HEK293 (cell line): ENCODE results near the gene CASZ1.

Experiments
- CTCF ChIA-PET: fragments of 350-600 bp; formaldehyde crosslinking; extraction: SDS; loops from one replicate; lab custom pipeline; 2021; ENCODE audit warnings: antibody characterized with exemption; lab: Yijun Ruan, JAX
- POLR2A ChIA-PET: fragments of 300-600 bp; formaldehyde crosslinking; extraction: SDS; loops from one replicate; lab custom pipeline; 2020; ENCODE audit warnings: antibody characterized with exemption, inconsistent platforms; lab: Yijun Ruan, JAX
- H3K27ac ChIP-seq: fragments of 200-500 bp; sonication (Bioruptor generic); 2 replicates; pipeline ENCODE4 v1.5.1; 2014; ENCODE audit warnings: low read depth, low read length, control low read depth, inconsistent platforms; ENCODE audit errors: extremely low read depth
- H3K36me3 ChIP-seq, 2 experiments: fragments of 200-500 bp in 1 of 2; sonication (Bioruptor generic) in 1 of 2; 1 replicate in 1 of 2; 2 replicates in 1 of 2; pipeline ENCODE4 v1.5.1; 2014 to 2017; ENCODE audit warnings: inconsistent platforms in 2 of 2, low read length in 2 of 2; ENCODE audit not compliant: control insufficient read depth in 2 of 2, insufficient read depth in 1 of 2
- H3K4me1 ChIP-seq: fragments of 200-500 bp; sonication (Bioruptor generic); 2 replicates; pipeline ENCODE4 v1.5.1; 2014; ENCODE audit warnings: mild to moderate bottlenecking, low read length, inconsistent platforms; ENCODE audit not compliant: control insufficient read depth, insufficient read depth
- H3K4me3 ChIP-seq: 2 replicates; pipeline ENCODE4 v1.5.1; 2011; ENCODE audit warnings: low read depth, mild to moderate bottlenecking, control low read depth, low read length, moderate library complexity
- H3K9me3 ChIP-seq: fragments of 200-500 bp; sonication (Bioruptor generic); 2 replicates; pipeline ENCODE4 v1.5.1; 2014; ENCODE audit warnings: low read depth, low read length, inconsistent platforms; ENCODE audit not compliant: control insufficient read depth, insufficient read depth
- CTCF ChIP-seq: fragments of 450-650 bp; formaldehyde crosslinking; IDR thresholded peaks from 2 replicates; pipeline ENCODE4 v1.5.1; 2016; ENCODE audit warnings: missing biosample characterization, missing genetic modification characterization
- EGR2 ChIP-seq: fragments of 450-650 bp; formaldehyde crosslinking; IDR thresholded peaks from 2 replicates; pipeline ENCODE4 v1.5.1; 2016; ENCODE audit warnings: low read depth, missing biosample characterization, missing genetic modification characterization
- KLF16 ChIP-seq: fragments of 450-650 bp; formaldehyde crosslinking; IDR thresholded peaks from 2 replicates; pipeline ENCODE4 v1.5.1; 2017; ENCODE audit warnings: missing biosample characterization, missing genetic modification characterization
- SP2 ChIP-seq: fragments of 450-650 bp; formaldehyde crosslinking; IDR thresholded peaks from 2 replicates; pipeline ENCODE4 v1.5.1; 2016; ENCODE audit warnings: missing biosample characterization, missing genetic modification characterization
- TRIM28 ChIP-seq: IDR thresholded peaks from 2 replicates; pipeline ENCODE4 v1.6.1; 2011; ENCODE audit warnings: low read length, control low read depth, borderline replicate concordance
- WT1 ChIP-seq: fragments of 450-650 bp; formaldehyde crosslinking; IDR thresholded peaks from 2 replicates; pipeline ENCODE4 v1.5.1; 2016; ENCODE audit warnings: missing biosample characterization, missing genetic modification characterization
- ZFHX2 ChIP-seq: fragments of 450-650 bp; formaldehyde crosslinking; conservative IDR thresholded peaks from 2 replicates; pipeline ENCODE4 v1.5.1; 2016; ENCODE audit warnings: missing biosample characterization, missing genetic modification characterization
- ZFP37 ChIP-seq: fragments of 450-650 bp; formaldehyde crosslinking; IDR thresholded peaks from 2 replicates; pipeline ENCODE4 v1.5.1; 2016; ENCODE audit warnings: missing biosample characterization, missing genetic modification characterization
- ZNF112 ChIP-seq: fragments of 450-650 bp; formaldehyde crosslinking; IDR thresholded peaks from 2 replicates; pipeline ENCODE4 v1.5.0; 2017; ENCODE audit warnings: missing biosample characterization, missing genetic modification characterization
- ZNF121 ChIP-seq: fragments of 450-650 bp; formaldehyde crosslinking; IDR thresholded peaks from 2 replicates; pipeline ENCODE4 v1.5.1; 2016; ENCODE audit warnings: missing biosample characterization, missing genetic modification characterization
- ZNF214 ChIP-seq: fragments of 450-650 bp; formaldehyde crosslinking; IDR thresholded peaks from 2 replicates; pipeline ENCODE4 v1.5.1; 2017; ENCODE audit warnings: missing biosample characterization, mild to moderate bottlenecking, missing genetic modification characterization, borderline replicate concordance
- ZNF239 ChIP-seq: fragments of 450-650 bp; formaldehyde crosslinking; IDR thresholded peaks from 2 replicates; pipeline ENCODE4 v1.5.1; 2016; ENCODE audit warnings: missing biosample characterization, missing genetic modification characterization
- ZNF26 ChIP-seq: fragments of 450-650 bp; formaldehyde crosslinking; IDR thresholded peaks from 2 replicates; pipeline ENCODE4 v1.5.1; 2016; ENCODE audit warnings: missing biosample characterization, missing genetic modification characterization
- ZNF280C ChIP-seq: fragments of 450-650 bp; formaldehyde crosslinking; IDR thresholded peaks from 2 replicates; pipeline ENCODE4 v1.5.1; 2016; ENCODE audit warnings: missing biosample characterization, missing genetic modification characterization
- ZNF394 ChIP-seq: fragments of 450-650 bp; formaldehyde crosslinking; IDR thresholded peaks from 2 replicates; pipeline ENCODE4 v1.5.1; 2016; ENCODE audit warnings: missing biosample characterization, missing genetic modification characterization, mild to moderate bottlenecking, moderate library complexity, borderline replicate concordance
- ZNF404 ChIP-seq: fragments of 450-650 bp; formaldehyde crosslinking; IDR thresholded peaks from 2 replicates; pipeline ENCODE4 v1.5.1; 2017; ENCODE audit warnings: missing biosample characterization, missing genetic modification characterization
- ZNF549 ChIP-seq: fragments of 450-650 bp; IDR thresholded peaks from 2 replicates; pipeline ENCODE4 v1.5.1; 2018; ENCODE audit warnings: missing biosample characterization, missing genetic modification characterization, mild to moderate bottlenecking, inconsistent platforms, moderate library complexity
- ZNF600 ChIP-seq: fragments of 450-650 bp; formaldehyde crosslinking; IDR thresholded peaks from 2 replicates; pipeline ENCODE4 v1.5.1; 2016; ENCODE audit warnings: missing biosample characterization, missing genetic modification characterization
- ZNF624 ChIP-seq: fragments of 450-650 bp; formaldehyde crosslinking; IDR thresholded peaks from 2 replicates; pipeline ENCODE4 v1.5.1; 2017; ENCODE audit warnings: missing biosample characterization, missing genetic modification characterization
- ZNF645 ChIP-seq: fragments of 450-650 bp; formaldehyde crosslinking; IDR thresholded peaks from 2 replicates; pipeline ENCODE4; 2016; ENCODE audit warnings: missing biosample characterization, missing genetic modification characterization
- ZNF792 ChIP-seq: fragments of 450-650 bp; formaldehyde crosslinking; IDR thresholded peaks from 2 replicates; pipeline ENCODE4 v1.5.1; 2016; ENCODE audit warnings: missing biosample characterization, missing genetic modification characterization
- TF ChIP-seq, protein P1 (sequence below): fragments of 450-650 bp; formaldehyde crosslinking; IDR thresholded peaks from 2 replicates; pipeline ENCODE4 v1.5.1; 2016; ENCODE audit warnings: missing biosample characterization, missing genetic modification characterization
- TF ChIP-seq, protein P2 (sequence below): sonication (generic); formaldehyde crosslinking; IDR thresholded peaks from 2 replicates; pipeline ENCODE4 v1.8.1; 2022; ENCODE audit warnings: mild to moderate bottlenecking, moderate library complexity, missing genetic modification reagents

CASZ1 gene

DNA sequence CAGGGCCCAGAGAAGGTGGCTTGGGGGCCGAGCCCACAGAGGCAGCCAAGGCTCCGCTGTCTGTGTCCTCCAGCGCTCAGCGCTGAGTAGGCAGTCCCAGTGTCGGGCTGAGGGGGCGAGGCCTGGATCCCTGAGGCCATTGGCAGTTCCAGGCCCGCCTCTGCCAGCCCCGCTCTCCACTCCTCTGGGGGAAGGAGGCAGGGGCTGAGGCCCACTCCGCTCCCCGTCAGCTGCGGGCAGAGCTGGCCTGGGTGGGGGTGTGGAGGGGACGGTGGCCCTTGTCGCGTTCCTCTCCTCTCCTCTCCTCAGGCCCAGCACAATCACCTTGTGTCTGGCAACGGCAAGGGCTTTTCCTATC lies 132.8 kb downstream of the CASZ1 start:
- ChIA-PET CTCF (interaction anchor here (0.6 kb wide), 1 partner anchor 269 kb away, joined by 4 read pairs; no protein-coding TSS in a partner anchor), POLR2A (no interaction called here)
- Histone ChIP-seq H3K36me3 (peaks cover 0 to 23% of the 10 kb centered on the region in 2 experiments; a peak in 1 of 3 replicates), H3K9me3 (no peaks in the 10 kb centered on the region), H3K4me1 (no peaks in the 10 kb centered on the region), H3K27ac (no peak overlapping the region), H3K4me3 (no peak overlapping the region)
- TF ChIP-seq ZNF26 (tag by site-specific recombination), result no peak
- TF ChIP-seq TRIM28, result 0 out of 2 replicates have a peak, but pooled peaks have one; percentile 40
- TF ChIP-seq, protein P1, sequence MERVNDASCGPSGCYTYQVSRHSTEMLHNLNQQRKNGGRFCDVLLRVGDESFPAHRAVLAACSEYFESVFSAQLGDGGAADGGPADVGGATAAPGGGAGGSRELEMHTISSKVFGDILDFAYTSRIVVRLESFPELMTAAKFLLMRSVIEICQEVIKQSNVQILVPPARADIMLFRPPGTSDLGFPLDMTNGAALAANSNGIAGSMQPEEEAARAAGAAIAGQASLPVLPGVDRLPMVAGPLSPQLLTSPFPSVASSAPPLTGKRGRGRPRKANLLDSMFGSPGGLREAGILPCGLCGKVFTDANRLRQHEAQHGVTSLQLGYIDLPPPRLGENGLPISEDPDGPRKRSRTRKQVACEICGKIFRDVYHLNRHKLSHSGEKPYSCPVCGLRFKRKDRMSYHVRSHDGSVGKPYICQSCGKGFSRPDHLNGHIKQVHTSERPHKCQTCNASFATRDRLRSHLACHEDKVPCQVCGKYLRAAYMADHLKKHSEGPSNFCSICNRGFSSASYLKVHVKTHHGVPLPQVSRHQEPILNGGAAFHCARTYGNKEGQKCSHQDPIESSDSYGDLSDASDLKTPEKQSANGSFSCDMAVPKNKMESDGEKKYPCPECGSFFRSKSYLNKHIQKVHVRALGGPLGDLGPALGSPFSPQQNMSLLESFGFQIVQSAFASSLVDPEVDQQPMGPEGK (tag by site-specific recombination), result peak; percentile 32; the same call in 1 of the 2 replicates
- peak; percentile 83 for TF ChIP-seq ZFHX2 (tag by site-specific recombination)
- TF ChIP-seq ZNF239 (tag by site-specific recombination), result no peak
- TF ChIP-seq EGR2 (tag by site-specific recombination), result peak; percentile 84

DNA sequence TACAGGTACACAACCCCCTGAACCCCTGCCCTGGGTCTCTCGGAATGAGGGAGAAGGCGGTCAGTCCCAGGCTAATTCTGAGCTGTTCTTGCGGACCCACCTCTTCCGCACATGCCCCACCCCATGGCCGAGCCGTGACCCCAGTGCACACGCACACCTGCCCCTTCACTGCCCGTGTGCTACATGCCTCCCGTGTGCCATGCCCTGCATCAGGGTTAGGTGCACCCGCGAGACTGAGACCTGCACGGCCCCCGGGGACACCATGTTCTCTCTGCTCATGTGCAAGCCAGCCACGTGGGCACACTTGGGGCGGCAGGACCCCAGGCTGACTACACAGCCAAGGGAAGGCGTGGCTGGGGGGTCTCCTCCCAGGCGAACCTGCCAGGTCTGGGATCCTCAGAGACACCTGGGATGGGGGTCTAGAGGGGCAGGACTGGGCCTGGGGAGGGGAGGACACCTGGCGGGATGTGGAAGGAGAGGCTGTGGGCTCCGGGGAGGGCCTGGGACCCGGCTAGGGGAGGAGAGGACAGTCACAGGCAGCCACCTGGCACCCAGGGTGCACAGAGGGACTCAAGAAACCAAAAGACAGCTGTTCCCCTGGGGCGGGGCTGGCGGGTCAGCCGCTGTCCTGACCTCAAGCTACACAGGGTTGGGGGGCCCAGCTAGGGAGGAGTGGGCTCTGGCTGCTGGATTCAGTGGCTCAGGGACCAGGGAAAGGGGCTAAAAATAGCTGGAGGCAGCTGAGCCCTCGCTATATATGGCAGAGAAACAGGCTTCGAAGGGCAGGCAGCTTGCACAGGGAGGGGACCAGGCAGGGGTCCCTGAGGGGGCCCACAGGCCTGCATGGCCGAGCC lies 133.4 kb downstream of the CASZ1 start:
- no peak overlapping the region for H3K27ac ChIP-seq
- peaks cover 0 to 29% of the 10 kb centered on the region in 2 experiments; a peak in 1 of 3 replicates for H3K36me3 ChIP-seq
- H3K4me3 ChIP-seq, result no peak overlapping the region
- POLR2A ChIA-PET, result no interaction called here
- no peaks in the 10 kb centered on the region for H3K9me3 ChIP-seq
- CTCF ChIA-PET, result no interaction called here
- no peaks in the 10 kb centered on the region for H3K4me1 ChIP-seq
- TF ChIP-seq, protein P2, sequence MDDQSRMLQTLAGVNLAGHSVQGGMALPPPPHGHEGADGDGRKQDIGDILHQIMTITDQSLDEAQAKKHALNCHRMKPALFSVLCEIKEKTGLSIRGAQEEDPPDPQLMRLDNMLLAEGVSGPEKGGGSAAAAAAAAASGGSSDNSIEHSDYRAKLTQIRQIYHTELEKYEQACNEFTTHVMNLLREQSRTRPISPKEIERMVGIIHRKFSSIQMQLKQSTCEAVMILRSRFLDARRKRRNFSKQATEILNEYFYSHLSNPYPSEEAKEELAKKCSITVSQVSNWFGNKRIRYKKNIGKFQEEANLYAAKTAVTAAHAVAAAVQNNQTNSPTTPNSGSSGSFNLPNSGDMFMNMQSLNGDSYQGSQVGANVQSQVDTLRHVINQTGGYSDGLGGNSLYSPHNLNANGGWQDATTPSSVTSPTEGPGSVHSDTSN (CRISPR knock-in tag), result no peak
- TF ChIP-seq CTCF (no peak), ZNF792 (tag by site-specific recombination) (no peak), ZNF280C (no peak), WT1 (tag by site-specific recombination) (no peak), ZNF394 (tag by site-specific recombination) (no peak), ZNF112 (no peak), ZFP37 (no peak), SP2 (tag by site-specific recombination) (no peak), ZNF404 (tag by site-specific recombination) (no peak), ZNF624 (tag by site-specific recombination) (no peak), ZNF645 (tag by site-specific recombination) (no peak), ZNF549 (tag by site-specific recombination) (no peak), ZNF121 (tag by site-specific recombination) (no peak), KLF16 (tag by site-specific recombination) (no peak), ZNF214 (tag by site-specific recombination) (no peak), ZNF600 (no peak), ZNF239 (tag by site-specific recombination) (no peak)
- TF ChIP-seq, all 188 proteins: peak for 0
